Colonic mucosa (tissue), 4 donors: Measurements from ENCODE around the gene ZNF174. TPM values are rescaled to one million over a fixed set of nuclear protein-coding genes. Genes with fewer than 3 reads are reported as not detected.

Experiments used
- DNase-seq: peaks from one replicate; pipeline ENCODE4 v3.0.0-alpha.2; 2020
- H3K27ac ChIP-seq: fragments of 200-600 bp; one replicate; pipeline ENCODE4 v1.8.0; 2021
- H3K27me3 ChIP-seq: fragments of 200-600 bp; one replicate; pipeline ENCODE4 v1.8.0; 2021
- H3K36me3 ChIP-seq: fragments of 200-600 bp; one replicate; pipeline ENCODE4 v1.8.0; 2021
- H3K4me1 ChIP-seq: fragments of 200-600 bp; one replicate; pipeline ENCODE4 v1.8.0; 2021; ENCODE audit warnings: mild to moderate bottlenecking
- H3K4me3 ChIP-seq: fragments of 200-600 bp; one replicate; pipeline ENCODE4 v1.8.0; 2021
- H3K9ac ChIP-seq, 2 donors: one replicate each; pipeline ENCODE4 v1.7.0; 2013; ENCODE audit warnings: control low read depth in 2 of 2, low read depth in 2 of 2, low read length in 2 of 2
- H3K9me3 ChIP-seq: fragments of 200-600 bp; one replicate; pipeline ENCODE4 v1.8.0; 2021
- CTCF ChIP-seq: fragments of 200-600 bp; IDR thresholded peaks from one replicate; pipeline ENCODE4 v1.8.0; 2022; ENCODE audit warnings: antibody characterized with exemption, mild to moderate bottlenecking
- intact Hi-C: fragments of 100-400 bp; cut with DNase I; formaldehyde crosslinking; loops from one replicate; pipeline ENCODE4 v1.14.1; 2022
- total RNA-seq, 2 donors: library from RNA; stranded (reverse); fragmentation: NEBNext Ultra II Directional in 1 of 2; extraction: Animal tissue kit (Norgen Biotek cat#: 25700) in 1 of 2; gene quantifications; one replicate each; pipeline ENCODE4 v1.2.1, GENCODE V29; 2021
- donor health status: healthy.
- donor health status: DM: no; HTN: no; CAD: no.
- donor health status: DM: no; HTN: no; CAD: no.

The ZNF174 gene
- total RNA-seq, 2 donors from 2014 or later: 6.7 to 6.8 TPM

DNA sequence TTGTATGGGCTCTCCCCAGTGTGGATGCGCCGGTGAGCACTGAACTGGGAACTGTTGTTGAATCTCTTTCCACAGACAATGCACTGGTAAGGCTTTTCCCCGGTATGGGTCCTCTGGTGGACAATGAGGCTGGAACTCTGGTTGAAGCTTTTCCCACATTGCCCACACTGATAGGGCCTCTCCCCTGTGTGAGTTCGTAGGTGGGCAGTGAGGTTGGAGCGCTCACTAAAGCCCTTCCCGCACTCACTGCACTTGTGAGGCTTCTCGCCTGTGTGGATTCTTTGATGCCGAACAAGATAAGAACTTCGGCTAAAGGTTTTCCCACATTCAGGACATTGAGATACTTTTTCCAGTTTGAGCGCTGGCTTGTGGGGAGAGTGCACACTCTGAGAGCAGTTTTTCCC, 18.0 kb upstream of the ZNF174 start:
- H3K4me1 ChIP-seq: no peaks in the 10 kb centered on the region
- H3K36me3 ChIP-seq: peaks cover 20% of the 10 kb centered on the region
- no peaks in the 10 kb centered on the region for H3K27me3 ChIP-seq
- no peak overlapping the region for H3K4me3 ChIP-seq
- H3K9ac ChIP-seq: no peak overlapping the region
- H3K9me3 ChIP-seq: peaks cover 29% of the 10 kb centered on the region
- no peak for DNase-seq
- TF ChIP-seq CTCF: no peak
- H3K27ac ChIP-seq: no peak overlapping the region
- intact Hi-C loops: loop anchor here (10.0 kb wide), 1 partner anchor 68 kb away; no protein-coding TSS in a partner anchor

- no peak for DNase-seq
- Histone ChIP-seq H3K36me3 (peaks cover 19% of the 10 kb centered on the region), H3K4me3 (no peak overlapping the region), H3K27me3 (no peaks in the 10 kb centered on the region), H3K9ac (no peak overlapping the region), H3K27ac (no peak overlapping the region), H3K9me3 (peaks cover 10% of the 10 kb centered on the region), H3K4me1 (no peaks in the 10 kb centered on the region)
- intact Hi-C loops: loop anchor here (10.0 kb wide), 1 partner anchor 74 kb away; no protein-coding TSS in a partner anchor
- no peak for TF ChIP-seq CTCF
Measured at GRCh38 chr16:3388325-3388724, 12.7 kb upstream of the ZNF174 start.

DNA sequence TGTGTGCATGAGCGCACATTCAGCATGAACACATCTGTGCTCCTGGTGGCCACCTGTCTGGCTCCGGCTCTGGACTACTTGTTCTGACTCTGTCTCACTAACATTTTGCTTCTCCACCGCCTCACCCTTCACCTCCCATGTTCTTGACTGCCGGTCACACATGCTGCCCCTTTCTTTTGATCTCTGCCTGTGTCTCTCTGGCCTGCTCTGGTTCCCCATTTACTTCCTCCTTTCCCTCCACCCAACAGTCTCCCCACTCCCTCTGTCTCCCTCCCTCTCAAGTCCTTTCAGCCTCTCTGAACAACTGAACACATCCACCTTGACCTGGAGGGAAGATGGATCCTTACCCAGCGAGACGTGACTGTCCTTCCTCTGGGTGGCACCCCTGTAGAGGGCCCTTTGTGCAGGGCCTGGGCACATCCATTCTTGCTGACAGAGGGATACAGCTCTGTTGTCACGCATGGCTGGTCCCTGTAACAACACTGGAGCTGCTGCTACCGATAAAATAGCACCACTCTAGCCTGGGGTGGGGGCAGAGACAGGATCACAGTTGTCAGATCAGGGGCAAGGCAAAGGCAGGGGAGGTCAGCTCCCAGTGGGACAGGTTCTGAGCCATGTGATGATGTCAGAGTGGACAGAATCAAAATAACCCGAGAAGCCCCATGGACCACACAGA, 11.2 kb upstream of the ZNF174 start:
- DNase-seq: no peak
- H3K4me1 ChIP-seq: no peaks in the 10 kb centered on the region
- intact Hi-C loops: loop anchor here (10.0 kb wide), 1 partner anchor 75 kb away; no protein-coding TSS in a partner anchor
- H3K4me3 ChIP-seq: no peak overlapping the region
- H3K9ac ChIP-seq: no peak overlapping the region
- no peaks in the 10 kb centered on the region for H3K27me3 ChIP-seq
- TF ChIP-seq CTCF: no peak
- no peaks in the 10 kb centered on the region for H3K9me3 ChIP-seq
- peaks cover 7% of the 10 kb centered on the region for H3K36me3 ChIP-seq
- no peak overlapping the region for H3K27ac ChIP-seq

- H3K9ac ChIP-seq: peak overlapping the region; percentile 87 to 90
- H3K9me3 ChIP-seq: no peaks in the 10 kb centered on the region
- intact Hi-C loops: loop anchor here (5.0 kb wide), 1 partner anchor 97 kb away; the partner anchor contains the start of gene C16orf90
- peaks cover 5% of the 10 kb centered on the region for H3K36me3 ChIP-seq
- peak overlapping the region; percentile 90 for H3K4me3 ChIP-seq
- TF ChIP-seq CTCF: no peak
- peak overlapping the region; percentile 82 for H3K27ac ChIP-seq
- no peak for DNase-seq
- no peaks in the 10 kb centered on the region for H3K4me1 ChIP-seq
- no peaks in the 10 kb centered on the region for H3K27me3 ChIP-seq
Measured at GRCh38 chr16:3400446-3400778, 603 bp upstream of the ZNF174 start.

DNA sequence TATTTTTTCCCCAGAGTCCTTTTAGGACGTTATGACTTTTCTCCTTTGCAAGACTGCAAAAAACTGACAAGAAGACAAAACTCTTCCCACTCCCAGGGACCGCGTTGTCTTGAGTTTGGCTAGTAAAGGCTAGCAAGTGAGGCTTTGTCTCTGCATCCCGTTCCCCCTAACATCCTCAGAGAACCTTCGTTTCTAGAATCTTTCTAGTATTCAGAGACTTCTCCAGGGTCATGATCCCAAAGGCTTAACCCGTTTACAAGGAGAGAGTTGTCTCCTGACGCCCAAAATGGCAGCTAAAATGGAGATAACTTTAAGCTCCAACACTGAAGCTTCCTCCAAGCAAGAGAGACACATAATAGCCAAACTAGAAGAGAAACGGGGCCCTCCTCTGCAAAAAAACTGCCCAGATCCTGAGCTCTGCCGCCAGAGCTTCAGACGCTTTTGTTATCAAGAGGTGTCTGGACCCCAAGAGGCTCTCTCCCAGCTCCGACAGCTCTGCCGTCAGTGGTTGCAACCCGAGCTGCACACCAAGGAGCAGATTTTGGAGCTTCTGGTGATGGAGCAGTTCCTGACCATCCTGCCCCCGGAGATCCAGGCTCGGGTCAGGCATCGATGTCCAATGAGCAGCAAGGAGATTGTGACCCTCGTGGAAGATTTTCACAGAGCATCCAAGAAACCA, 843 bp downstream of the ZNF174 start:
- no peak for TF ChIP-seq CTCF
- H3K27me3 ChIP-seq: no peaks in the 10 kb centered on the region
- no peaks in the 10 kb centered on the region for H3K36me3 ChIP-seq
- intact Hi-C loops: loop anchor here (5.0 kb wide), 1 partner anchor 95 kb away; the partner anchor contains the start of gene C16orf90
- H3K9ac ChIP-seq: peak overlapping the region; percentile 86 to 90
- H3K4me3 ChIP-seq: peak overlapping the region; percentile 90
- H3K4me1 ChIP-seq: no peaks in the 10 kb centered on the region
- peak overlapping the region; percentile 82 for H3K27ac ChIP-seq
- H3K9me3 ChIP-seq: no peaks in the 10 kb centered on the region
- DNase-seq: no peak
